NT2/D1 (cell line): ENCODE results near the gene PHLDA1.
"Not testable (repeated sequence)": the region's sequence is repeated elsewhere in the genome, so short reads cannot be mapped to it uniquely, and the experiment has no call there.

Experiments used
- YY1 ChIP-seq: IDR thresholded peaks from 2 replicates; pipeline ENCODE4 v1.6.1; 2011; ENCODE audit not compliant: insufficient read length, insufficient read depth
- ZNF274 ChIP-seq: IDR thresholded peaks from 2 replicates; pipeline ENCODE4 v1.6.1; 2011; ENCODE audit warnings: mild to moderate bottlenecking, low read depth, low read length

DNA sequence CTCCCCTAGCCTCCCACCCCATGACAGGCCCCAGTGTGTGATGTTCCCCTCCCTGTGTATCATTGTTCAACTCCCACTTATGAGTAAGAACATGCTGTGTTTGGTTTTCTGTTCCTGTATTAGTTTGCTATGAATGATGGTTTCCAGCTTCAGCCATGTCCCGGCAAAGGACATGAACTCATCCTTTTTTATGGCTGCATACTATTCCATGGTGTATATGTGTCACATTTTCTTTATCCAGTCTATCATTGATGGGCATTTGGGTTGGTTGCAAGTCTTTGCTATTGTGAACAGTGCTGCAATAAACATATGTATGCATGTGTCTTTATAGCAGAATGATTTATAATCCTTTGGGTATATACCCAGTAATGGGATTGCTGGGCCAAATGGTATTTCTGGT, 43.9 kb downstream of the PHLDA1 start:
- not testable (repeated sequence) for TF ChIP-seq YY1, ZNF274
